ENCODE results near the gene SUSD4. TPM values are rescaled to one million over a fixed set of nuclear protein-coding genes. Genes with fewer than 3 reads are reported as not detected.

SUSD4 gene
- total RNA-seq, 1 donor from 2014 or later = 26.3 TPM

- H3K36me3 ChIP-seq = no peaks in the 10 kb centered on the region
- no peaks in the 10 kb centered on the region for H3K27me3 ChIP-seq
- H3K9me3 ChIP-seq = no peaks in the 10 kb centered on the region
- no peak for DNase-seq (ENCODE audit: extremely low spot score in 2 of 2)
- H3K4me1 ChIP-seq = no peaks in the 10 kb centered on the region
- intact Hi-C loops (cut with DNase I) = no loop called here
- no peak overlapping the region for H3K27ac ChIP-seq
- H3K4me3 ChIP-seq = no peak overlapping the region
- TF ChIP-seq POLR2A (IDR thresholded peaks at IDR 0.05) = no peak
- TF ChIP-seq POLR2AphosphoS5 (IDR thresholded peaks at IDR 0.05; ENCODE audit: insufficient read depth in 1 of 2, low read depth in 1 of 2) = no peak
- no peak for TF ChIP-seq CTCF (IDR thresholded peaks at IDR 0.05)
These were observed 90.5 kb downstream of the SUSD4 start for GRCh38 chr1:223273511-223273910.

- TF ChIP-seq POLR2AphosphoS5 (IDR thresholded peaks at IDR 0.05; ENCODE audit: insufficient read depth in 1 of 2, low read depth in 1 of 2) (no peak), CTCF (IDR thresholded peaks at IDR 0.05) (no peak), POLR2A (IDR thresholded peaks at IDR 0.05) (no peak)
- no peaks in the 10 kb centered on the region for H3K4me1 ChIP-seq
- DNase-seq (ENCODE audit: extremely low spot score in 2 of 2) = no peak
- H3K4me3 ChIP-seq = no peak overlapping the region
- H3K9me3 ChIP-seq = no peaks in the 10 kb centered on the region
- no peaks in the 10 kb centered on the region for H3K36me3 ChIP-seq
- H3K27me3 ChIP-seq = no peaks in the 10 kb centered on the region
- H3K27ac ChIP-seq = no peak overlapping the region
- intact Hi-C loops (cut with DNase I) = no loop called here
These were observed 92.7 kb downstream of the SUSD4 start for GRCh38 chr1:223271085-223271781.

GRCh38 chr1:223270155-223270554 lies 93.8 kb downstream of the SUSD4 start:
- Histone ChIP-seq H3K27ac (no peak overlapping the region), H3K4me1 (no peaks in the 10 kb centered on the region), H3K36me3 (no peaks in the 10 kb centered on the region), H3K4me3 (no peak overlapping the region), H3K27me3 (no peaks in the 10 kb centered on the region), H3K9me3 (no peaks in the 10 kb centered on the region)
- intact Hi-C loops (cut with DNase I) = no loop called here
- DNase-seq (ENCODE audit: extremely low spot score in 2 of 2) = no peak
- no peak for TF ChIP-seq CTCF (IDR thresholded peaks at IDR 0.05)
- no peak for TF ChIP-seq POLR2AphosphoS5 (IDR thresholded peaks at IDR 0.05; ENCODE audit: insufficient read depth in 1 of 2, low read depth in 1 of 2)
- no peak for TF ChIP-seq POLR2A (IDR thresholded peaks at IDR 0.05)

GRCh38 chr1:223269006-223269405 lies 95.0 kb downstream of the SUSD4 start:
- no peak overlapping the region for H3K27ac ChIP-seq
- no peak overlapping the region for H3K4me3 ChIP-seq
- H3K4me1 ChIP-seq = no peaks in the 10 kb centered on the region
- H3K9me3 ChIP-seq = no peaks in the 10 kb centered on the region
- no peak for DNase-seq (ENCODE audit: extremely low spot score in 2 of 2)
- H3K27me3 ChIP-seq = no peaks in the 10 kb centered on the region
- TF ChIP-seq POLR2AphosphoS5 (IDR thresholded peaks at IDR 0.05; ENCODE audit: insufficient read depth in 1 of 2, low read depth in 1 of 2) (no peak), POLR2A (IDR thresholded peaks at IDR 0.05) (no peak), CTCF (IDR thresholded peaks at IDR 0.05) (no peak)
- intact Hi-C loops (cut with DNase I) = loop anchor here (1.0 kb wide), 1 partner anchor 43 kb away; no protein-coding TSS in a partner anchor
- no peaks in the 10 kb centered on the region for H3K36me3 ChIP-seq

GRCh38 chr1:223266632-223267172 lies 97.3 kb downstream of the SUSD4 start:
- Histone ChIP-seq H3K27ac (no peak overlapping the region), H3K4me3 (no peak overlapping the region), H3K4me1 (no peaks in the 10 kb centered on the region), H3K27me3 (no peaks in the 10 kb centered on the region), H3K36me3 (no peaks in the 10 kb centered on the region), H3K9me3 (no peaks in the 10 kb centered on the region)
- no peak for TF ChIP-seq POLR2AphosphoS5 (IDR thresholded peaks at IDR 0.05; ENCODE audit: insufficient read depth in 1 of 2, low read depth in 1 of 2)
- no peak for TF ChIP-seq CTCF (IDR thresholded peaks at IDR 0.05)
- TF ChIP-seq POLR2A (IDR thresholded peaks at IDR 0.05) = no peak
- no peak for DNase-seq (ENCODE audit: extremely low spot score in 2 of 2)
- intact Hi-C loops (cut with DNase I) = no loop called here
